GM10266 (cell line): ENCODE results near the gene GDF9.

Experiments
- DNase-seq: peaks from one replicate; pipeline ENCODE4 v3.0.0; 2012; ENCODE audit errors: extremely low spot score
- TF ChIP-seq, protein P1 (sequence below): IDR thresholded peaks from 2 replicates; pipeline ENCODE4 v1.5.1; 2012; ENCODE audit warnings: mild to moderate bottlenecking, low read depth; ENCODE audit not compliant: control insufficient read depth, insufficient read depth; ENCODE audit errors: missing control alignments

GDF9 gene

DNA sequence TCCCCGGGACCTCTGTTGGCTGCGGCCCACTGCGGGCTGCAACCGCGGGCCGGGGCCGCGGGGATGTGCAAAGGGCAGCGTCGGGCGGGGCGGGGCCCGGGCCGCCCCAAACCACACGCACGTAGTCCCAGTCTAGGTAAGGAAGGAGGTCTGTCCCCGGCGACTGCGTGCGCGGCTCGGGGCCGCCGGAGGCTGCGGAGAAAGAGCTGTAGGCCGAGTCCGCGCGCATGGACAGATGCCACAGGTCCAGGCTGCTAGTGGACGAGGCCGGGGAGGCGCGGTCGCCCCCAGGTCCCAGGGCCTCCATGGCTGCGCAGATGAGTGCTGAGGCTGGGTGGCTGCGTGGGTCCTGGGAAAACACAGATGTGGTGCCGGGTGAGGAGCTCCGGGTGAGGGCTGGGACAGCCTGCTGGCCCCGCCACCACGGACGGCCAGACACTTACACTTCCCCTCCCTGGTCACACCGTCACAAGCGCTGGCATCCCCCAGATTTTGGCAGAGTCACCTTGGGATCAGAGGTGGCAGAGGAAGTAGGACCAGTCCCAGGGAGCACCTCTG, 40.4 kb downstream of the GDF9 start:
- TF ChIP-seq, protein P1, sequence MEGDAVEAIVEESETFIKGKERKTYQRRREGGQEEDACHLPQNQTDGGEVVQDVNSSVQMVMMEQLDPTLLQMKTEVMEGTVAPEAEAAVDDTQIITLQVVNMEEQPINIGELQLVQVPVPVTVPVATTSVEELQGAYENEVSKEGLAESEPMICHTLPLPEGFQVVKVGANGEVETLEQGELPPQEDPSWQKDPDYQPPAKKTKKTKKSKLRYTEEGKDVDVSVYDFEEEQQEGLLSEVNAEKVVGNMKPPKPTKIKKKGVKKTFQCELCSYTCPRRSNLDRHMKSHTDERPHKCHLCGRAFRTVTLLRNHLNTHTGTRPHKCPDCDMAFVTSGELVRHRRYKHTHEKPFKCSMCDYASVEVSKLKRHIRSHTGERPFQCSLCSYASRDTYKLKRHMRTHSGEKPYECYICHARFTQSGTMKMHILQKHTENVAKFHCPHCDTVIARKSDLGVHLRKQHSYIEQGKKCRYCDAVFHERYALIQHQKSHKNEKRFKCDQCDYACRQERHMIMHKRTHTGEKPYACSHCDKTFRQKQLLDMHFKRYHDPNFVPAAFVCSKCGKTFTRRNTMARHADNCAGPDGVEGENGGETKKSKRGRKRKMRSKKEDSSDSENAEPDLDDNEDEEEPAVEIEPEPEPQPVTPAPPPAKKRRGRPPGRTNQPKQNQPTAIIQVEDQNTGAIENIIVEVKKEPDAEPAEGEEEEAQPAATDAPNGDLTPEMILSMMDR = no peak
- peak; percentile 75 for DNase-seq

DNA sequence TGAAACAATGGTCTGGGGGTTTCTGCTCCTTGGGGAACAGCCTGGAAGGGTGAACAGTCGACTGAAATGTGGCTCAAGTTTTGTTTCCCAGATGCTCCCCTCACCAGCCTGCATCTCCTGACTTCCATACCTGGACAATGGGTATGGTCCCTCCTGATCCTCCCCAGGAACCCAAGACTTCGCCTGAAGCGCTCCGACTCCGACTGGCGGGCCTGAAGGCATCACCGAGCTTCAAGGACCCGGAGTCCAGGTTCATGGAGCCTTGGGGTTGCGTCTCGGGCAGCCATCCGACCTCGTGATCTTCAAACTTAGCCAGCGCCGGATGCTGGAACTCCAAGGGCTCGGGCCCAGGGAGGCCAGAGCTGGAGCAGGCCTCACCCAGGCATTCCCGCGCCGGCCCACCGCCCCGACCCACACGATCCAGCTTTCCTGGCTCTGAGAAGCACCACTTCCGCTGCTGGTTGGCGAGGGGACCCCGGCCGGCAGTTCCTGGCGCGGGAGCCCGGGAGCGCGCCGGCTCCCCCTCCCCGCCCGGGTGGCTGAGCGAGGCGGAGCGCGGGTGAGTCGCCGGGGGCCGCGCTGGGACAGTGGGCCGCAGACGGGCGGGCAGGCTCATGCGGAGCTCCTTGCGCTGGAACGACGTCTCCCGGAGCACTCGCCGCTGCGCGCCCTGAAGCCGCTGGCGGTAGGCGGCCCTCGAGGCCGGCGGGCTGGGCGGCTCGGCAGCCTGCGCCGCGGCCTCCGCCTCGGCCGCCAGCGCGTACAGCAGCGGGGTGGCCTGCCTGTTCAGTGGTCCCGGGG, 41.0 kb downstream of the GDF9 start:
- peak; percentile 71 for DNase-seq

DNA sequence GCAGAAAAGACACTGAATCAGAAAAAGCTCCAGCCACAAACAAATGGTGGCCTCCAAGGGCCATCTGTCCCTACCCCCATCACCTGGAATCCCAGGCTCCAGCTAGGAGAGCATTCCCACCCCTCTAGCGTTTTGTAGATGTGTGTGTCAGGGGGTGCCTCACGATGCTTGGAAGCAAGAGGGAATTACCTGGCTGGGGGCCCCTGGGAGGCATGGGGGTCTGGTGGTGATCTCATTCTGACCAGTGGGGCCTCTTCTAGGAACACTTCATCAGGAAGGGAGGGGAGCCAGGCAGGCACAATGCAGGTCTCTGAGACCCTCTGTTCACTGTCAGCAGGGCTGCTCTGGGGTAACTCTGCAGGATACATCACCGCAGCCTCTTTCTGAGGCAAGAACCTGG, 41.8 kb downstream of the GDF9 start:
- peak; percentile 37 for DNase-seq
- TF ChIP-seq, protein P1 = no peak

More for the DNA sequence above, 41.0 kb downstream of the GDF9 start:
- TF ChIP-seq, protein P1 = no peak

DNA sequence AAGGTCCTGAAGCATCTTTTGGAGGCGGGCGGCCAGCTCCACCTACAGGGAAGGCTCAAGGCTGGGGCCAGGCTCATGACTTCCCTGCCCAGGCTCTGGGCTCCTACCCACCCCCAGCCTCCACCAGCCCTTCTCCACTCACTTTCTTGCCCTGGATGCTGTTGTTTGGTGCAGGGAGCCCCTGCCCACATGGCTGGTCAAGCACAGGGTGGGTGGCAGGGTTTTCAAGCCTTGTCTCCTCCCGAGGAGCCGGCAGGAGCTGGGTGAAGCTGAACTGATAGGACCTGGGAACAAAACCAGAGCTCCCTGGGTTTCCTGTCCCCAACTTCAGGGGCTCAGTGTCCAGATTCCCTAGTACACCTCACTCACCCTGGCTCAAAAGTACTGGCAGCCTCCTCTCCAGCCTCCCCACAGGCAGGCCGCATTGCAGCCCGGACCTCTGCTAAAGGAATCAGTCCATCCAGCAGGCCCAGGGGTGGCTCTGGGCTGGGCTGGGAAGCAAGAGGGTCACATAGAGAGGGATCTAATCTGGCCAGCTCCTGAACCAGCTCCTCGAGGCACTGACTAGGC, 42.7 kb downstream of the GDF9 start:
- DNase-seq = no peak
- TF ChIP-seq, protein P1 = peak; percentile 12

DNA sequence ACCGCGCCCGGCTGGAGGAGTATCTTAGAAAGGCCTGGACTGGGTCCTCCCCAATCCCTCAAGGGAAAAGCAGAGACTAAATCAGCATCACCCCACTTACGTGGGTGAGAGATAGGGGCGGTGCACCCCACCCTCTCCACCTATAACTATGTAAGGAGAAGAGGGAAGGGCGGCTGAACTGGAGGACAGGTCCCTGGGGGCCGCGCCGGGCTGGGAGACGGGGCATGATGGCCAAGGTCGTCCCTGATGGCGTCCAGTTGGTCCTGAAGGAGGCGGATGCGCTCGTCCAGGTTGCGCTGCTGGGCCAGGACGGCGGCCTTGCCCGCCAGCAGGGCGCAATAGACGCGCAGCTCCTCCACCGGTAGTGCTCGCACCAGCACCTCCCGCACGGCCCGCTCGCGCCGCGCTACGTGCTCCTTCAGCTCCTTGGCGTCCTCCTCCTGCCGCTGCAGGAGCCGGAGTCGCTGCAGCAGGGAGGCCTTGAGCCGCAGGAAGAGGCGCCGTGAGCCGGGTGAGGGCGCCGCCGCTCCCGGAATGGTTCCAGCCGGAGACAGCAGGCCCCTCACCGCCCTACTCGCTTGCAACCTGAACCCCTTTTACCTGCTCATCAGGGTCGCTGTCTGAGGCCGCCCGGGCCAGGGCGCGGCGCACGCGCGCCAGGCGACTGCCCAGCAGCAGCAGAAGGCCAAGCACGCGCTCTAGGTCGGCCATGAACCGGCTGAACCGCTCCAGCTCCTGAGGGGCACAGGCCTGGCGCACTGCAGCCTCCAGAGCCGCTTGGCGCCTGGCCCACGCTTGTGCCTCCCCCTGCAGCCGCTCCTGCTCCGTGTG, 43.4 kb downstream of the GDF9 start:
- TF ChIP-seq, protein P1 = peak; percentile 10
- DNase-seq = peak; percentile 44

DNA sequence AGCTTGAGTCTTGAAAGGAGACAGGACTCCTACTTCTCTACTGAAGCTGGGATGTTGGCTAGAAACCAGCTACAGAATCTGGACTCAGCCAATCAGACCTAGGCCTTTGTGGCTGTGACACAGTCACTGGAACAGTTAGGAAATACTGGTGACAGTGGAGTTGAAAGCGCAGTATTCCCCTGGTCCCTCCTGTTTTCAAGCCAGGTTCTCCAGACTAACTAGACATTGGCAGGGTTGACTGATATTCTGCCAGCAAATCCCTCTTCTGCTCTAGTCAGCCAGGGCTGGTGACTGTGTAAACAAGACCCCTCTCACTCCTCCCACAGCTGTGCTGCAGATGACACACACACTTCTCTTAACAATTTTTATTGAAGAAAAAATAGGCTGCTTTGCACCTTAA, 44.5 kb downstream of the GDF9 start:
- TF ChIP-seq, protein P1 = no peak
- DNase-seq = no peak
